HEK293 (cell line): Measurements from ENCODE around the gene KRT222.

Source experiments
- ZNF138 ChIP-seq: fragments of 450-650 bp; formaldehyde crosslinking; IDR thresholded peaks from 2 replicates; pipeline ENCODE4 v1.5.1; 2016; ENCODE audit warnings: missing biosample characterization, missing genetic modification characterization, borderline replicate concordance
- ZNF16 ChIP-seq: fragments of 450-650 bp; formaldehyde crosslinking; IDR thresholded peaks from 2 replicates; pipeline ENCODE4 v1.5.1; 2016; ENCODE audit warnings: low read depth, missing biosample characterization, missing genetic modification characterization
- ZNF660 ChIP-seq: fragments of 450-650 bp; IDR thresholded peaks from 2 replicates; pipeline ENCODE4 v1.5.1; 2018; ENCODE audit warnings: missing biosample characterization, mild to moderate bottlenecking, missing genetic modification characterization
- TF ChIP-seq, protein P1 (sequence below): fragments of 450-650 bp; IDR thresholded peaks from 2 replicates; pipeline ENCODE4 v1.5.1; 2018; ENCODE audit warnings: missing biosample characterization, missing genetic modification characterization
- TF ChIP-seq, protein P2 (sequence below): fragments of 450-650 bp; formaldehyde crosslinking; IDR thresholded peaks from 2 replicates; pipeline ENCODE4 v1.5.1; 2016; ENCODE audit warnings: missing biosample characterization, missing genetic modification characterization

DNA sequence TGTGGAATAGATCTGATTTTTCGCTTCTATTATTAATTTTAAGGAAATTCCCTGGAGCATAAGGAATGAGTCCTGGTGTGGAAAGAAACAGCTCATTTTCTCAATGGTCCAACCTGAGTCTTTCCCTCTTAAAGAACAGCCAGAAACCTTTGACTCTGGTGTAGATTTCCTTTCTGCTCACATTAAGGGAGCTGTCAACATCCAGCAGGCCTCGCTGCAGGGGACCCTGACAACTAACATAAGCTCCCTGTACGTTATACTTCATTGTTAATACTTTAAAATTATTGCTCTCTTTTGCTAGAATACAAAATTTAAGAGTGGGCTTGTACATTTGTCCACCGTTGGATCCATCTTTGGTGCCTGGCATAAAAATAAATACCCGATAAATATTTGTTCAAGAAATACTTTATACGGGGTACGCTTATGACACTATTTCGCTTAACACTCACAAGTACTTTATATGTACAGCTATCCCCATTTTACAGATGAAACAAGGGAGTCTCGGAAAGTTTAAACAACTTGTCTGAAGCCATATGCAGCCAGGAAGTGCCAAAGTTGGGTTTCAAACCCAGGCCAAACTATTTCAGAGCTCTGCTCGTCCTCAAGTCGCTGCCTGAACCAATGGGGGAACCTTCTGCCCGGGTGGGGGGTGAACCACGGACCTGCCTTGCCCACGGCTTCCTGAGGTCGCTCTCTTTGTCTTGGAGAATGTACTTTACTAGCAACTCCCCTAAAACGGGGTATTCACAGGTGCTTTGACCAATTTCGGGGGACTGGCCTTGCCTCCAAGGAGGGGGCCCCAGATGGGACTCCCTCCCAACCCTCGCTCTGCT, 18.0 kb downstream of the KRT222 start:
- TF ChIP-seq, protein P1, sequence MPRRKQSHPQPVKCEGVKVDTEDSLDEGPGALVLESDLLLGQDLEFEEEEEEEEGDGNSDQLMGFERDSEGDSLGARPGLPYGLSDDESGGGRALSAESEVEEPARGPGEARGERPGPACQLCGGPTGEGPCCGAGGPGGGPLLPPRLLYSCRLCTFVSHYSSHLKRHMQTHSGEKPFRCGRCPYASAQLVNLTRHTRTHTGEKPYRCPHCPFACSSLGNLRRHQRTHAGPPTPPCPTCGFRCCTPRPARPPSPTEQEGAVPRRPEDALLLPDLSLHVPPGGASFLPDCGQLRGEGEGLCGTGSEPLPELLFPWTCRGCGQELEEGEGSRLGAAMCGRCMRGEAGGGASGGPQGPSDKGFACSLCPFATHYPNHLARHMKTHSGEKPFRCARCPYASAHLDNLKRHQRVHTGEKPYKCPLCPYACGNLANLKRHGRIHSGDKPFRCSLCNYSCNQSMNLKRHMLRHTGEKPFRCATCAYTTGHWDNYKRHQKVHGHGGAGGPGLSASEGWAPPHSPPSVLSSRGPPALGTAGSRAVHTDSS (tag by site-specific recombination): 0 out of 2 replicates have a peak, but pooled peaks have one; percentile 3
- TF ChIP-seq, protein P2, sequence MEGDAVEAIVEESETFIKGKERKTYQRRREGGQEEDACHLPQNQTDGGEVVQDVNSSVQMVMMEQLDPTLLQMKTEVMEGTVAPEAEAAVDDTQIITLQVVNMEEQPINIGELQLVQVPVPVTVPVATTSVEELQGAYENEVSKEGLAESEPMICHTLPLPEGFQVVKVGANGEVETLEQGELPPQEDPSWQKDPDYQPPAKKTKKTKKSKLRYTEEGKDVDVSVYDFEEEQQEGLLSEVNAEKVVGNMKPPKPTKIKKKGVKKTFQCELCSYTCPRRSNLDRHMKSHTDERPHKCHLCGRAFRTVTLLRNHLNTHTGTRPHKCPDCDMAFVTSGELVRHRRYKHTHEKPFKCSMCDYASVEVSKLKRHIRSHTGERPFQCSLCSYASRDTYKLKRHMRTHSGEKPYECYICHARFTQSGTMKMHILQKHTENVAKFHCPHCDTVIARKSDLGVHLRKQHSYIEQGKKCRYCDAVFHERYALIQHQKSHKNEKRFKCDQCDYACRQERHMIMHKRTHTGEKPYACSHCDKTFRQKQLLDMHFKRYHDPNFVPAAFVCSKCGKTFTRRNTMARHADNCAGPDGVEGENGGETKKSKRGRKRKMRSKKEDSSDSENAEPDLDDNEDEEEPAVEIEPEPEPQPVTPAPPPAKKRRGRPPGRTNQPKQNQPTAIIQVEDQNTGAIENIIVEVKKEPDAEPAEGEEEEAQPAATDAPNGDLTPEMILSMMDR (tag by site-specific recombination): no peak
- no peak for TF ChIP-seq ZNF16 (tag by site-specific recombination)
- TF ChIP-seq ZNF138 (tag by site-specific recombination): no peak
- TF ChIP-seq ZNF660 (tag by site-specific recombination): no peak
